ENCODE results near the gene ARID1B. TPM values are rescaled to one million over a fixed set of nuclear protein-coding genes. Genes with fewer than 3 reads are reported as not detected.
"Not testable (repeated sequence)": the region's sequence is repeated elsewhere in the genome, so short reads cannot be mapped to it uniquely, and the experiment has no call there.

ARID1B gene
- polyA plus RNA-seq, 5 donors: 76.6 to 100 (median 83.2) TPM

DNA sequence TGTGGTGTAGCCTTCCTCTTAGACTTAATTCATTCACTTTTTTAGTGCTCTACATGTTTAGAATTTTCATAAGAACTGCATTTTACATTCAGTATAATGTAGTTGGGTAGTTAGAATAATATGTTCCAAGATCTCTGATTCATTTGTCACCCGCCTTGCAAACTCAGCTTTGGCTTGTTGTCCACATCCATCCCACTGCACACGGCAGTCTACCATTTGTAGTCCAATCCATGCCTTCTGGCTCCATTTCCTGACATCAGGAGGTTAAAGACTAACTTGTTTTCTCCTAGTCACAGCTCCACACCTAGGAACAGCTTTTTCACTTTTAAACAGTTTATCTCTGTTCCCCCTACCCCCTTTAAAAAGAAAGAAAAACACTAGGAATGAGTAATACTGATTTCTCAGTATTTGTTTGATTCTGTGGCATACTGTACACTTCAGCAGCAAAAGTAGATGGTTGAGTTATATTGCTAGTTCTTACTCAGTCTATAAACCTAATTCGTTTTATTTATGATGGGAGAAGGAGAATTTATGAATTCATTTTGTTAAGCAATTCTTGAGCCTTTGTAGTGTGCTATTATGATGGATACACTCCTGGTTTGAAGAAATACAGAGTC lies 180.9 kb downstream of the ARID1B start:
- no peak for DNase-seq

DNA sequence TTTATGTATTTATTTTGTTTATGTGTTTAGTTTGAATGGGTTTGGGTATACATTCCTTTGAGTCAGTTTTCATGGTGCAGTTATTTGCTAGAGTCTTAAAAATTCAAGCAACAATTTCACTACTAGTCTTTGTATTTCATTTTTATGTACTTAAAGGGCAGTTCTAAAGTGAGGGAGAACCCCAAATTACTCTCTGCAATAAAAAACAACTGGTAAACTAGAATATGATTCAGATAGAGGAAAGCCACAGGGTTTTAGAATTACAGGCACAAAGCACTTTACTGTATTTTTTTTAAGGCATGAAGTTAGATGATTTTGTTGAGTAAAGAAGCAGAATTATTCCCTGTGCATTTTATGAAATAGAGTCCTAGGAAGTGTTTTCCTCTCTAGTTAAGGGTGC lies 183.3 kb downstream of the ARID1B start:
- DNase-seq: no peak

DNA sequence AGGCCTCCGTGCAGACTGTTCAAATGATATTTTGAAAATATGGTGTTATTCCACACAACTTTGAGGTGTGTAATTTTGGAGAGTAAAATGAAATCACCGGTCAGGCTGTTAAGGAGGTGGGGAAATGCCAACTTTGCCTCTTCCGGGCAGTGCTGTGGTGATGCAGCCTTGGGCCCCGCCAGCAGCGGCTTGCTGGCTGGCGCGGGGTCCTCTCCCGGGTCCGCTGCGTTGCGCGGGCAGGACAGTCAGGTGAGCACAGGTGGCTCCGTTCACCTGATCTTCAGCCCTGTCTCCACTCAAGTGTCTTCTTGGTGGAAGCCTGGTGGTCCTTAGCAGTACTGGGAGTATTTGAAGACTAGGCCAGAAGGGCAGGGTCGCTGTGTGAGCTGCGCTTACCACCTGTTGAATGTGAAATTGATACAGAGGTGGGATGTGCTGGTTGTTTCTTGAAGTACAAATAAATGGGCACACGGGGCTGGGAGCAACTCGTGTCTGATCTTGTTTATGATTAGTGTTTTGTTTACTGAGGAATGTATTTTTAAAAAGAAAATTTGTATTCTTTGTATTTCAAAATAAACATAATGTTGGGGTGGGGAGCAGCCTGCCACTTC lies 184.2 kb downstream of the ARID1B start:
- DNase-seq: no peak

DNA sequence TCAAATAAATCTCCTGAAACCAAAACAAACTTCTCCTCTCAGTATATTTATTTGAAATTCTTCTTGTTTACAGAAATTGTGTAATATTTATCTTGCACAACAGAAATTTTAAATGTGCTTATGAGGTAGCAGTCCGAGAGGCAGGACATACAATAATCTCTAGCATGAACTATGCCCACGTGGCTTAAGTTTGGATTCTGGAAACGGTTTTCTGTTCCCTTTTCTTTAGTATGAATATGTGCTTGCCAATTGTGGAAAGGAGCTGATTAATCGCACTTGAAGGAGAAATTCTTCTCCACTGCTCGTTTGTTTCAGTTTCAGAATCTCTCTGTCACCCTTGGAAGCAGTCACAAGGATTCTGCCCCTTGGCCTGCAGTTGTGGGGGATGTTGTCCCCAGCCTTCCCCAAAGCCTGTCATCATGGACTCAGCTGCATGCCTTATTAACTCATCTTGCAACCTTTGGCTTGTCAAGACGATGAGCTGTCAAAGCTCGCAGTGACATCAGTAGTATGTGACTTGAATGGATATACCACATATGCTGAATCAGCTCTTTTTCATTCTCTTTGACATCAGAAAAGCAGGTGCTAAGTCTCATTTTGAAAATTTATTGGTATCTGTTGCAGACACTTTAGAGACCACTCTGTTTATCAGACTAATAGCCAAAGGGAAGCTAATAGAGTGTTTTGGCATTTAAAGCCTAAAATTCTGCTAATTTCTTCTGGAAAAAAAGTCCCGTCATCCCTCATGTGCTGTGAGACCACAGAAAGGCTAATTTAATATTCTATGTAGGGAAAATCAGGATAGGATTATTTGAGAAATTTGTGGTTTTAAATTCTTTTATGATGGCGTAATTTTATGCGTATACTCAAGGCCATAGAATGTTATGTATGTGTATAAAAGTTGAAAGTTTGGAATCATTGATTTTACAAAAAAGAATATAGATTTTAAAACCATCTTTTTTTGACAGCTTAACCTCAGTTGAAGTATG lies 186.8 kb downstream of the ARID1B start:
- peak; percentile 71 to 78 for DNase-seq

DNA sequence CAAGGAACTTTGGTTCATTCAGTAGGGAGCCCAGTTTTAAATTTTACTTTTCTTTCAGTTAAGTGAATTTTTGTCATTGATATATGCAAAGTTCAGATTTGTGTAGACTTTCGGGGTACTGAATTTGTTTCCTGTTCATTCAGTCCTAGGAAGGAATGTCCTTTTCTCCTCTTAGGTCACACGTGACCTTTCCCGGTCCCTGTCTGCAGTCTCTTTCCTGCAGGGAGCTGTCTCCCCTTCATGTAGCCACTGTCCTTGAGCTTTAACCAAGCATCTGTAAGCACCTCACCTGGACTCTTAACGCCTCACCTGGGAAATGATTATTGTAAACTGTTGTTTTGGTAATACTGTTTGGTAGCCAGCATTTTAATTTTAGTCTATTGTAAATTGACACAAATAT lies 190.7 kb downstream of the ARID1B start:
- DNase-seq: no peak

DNA sequence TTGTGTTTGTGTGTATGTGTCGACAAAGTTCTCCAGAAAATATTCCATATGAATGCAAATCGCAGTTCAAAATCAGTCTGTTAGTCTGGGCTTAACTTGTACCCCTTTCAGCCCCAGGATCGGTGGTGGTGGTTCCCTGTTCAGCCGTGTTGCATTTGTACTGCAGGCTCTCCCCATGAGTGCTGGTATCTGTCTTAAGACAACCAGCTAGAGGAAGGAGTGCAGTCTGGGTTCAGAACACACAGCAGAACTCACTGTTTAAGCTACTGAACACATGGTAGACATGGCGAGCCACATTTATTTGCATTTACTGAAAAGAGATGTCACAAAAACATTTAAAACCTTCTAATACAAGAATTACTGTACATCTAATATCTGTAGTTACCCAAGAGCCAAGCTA lies 192.1 kb downstream of the ARID1B start:
- DNase-seq: no peak

DNA sequence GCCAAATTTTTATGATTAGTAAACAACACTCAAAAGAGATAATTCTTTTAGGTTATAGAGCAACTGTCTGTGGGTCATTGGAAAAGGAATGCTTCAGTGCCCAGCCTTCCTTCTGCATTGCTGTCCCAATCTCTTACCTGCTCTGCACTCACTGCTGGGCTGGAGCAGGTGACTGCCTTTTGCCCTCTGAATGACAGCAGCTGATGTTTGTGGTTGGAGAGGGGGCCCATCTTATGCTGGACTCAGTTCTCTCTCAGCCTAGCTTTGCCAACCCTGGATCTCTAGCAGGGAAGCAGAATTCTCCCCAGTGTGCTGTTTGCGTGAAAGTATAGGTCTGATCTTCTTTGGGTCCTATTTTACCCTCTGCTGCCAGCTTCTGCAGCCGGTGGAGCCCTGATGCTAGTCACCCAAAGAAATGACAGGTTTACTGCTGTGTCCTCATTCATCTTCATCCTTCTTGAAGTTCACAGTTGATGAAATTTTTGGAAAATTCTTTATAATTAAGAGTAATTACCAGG lies 193.5 kb downstream of the ARID1B start:
- no peak for DNase-seq

DNA sequence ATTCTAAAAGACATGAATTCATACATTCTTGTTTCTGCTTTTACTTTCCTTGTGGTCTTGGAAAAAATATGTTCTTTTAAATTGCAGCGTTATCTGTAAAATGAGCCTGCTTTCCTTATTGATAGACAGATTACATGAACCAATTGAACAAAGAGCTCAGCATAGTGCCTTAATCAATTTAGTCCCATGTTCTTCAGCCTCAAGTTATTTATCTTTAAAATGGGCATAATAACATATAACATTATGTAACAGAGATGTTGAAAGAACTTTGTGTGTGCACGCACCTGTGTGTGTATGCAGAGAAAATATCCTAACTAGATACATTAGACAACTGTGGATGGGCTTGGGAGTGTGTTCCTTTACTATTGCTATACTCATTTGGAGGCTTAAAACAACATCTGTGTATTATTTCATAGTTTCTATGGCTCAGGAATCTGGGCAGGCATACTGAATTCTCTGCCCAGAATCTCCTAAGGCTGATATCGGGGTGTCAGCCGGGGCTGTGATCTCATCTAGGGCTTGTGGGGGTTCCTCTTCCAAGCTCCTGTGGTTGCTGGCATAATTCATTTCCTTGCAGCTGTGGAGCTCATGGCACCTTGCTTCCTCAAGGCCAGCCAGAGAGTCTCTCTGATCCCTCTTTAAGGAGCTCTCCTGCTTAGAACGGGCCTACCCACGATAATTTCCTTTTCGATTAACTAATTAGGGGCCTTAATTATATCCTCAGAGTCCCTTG lies 194.1 kb downstream of the ARID1B start:
- no peak for DNase-seq

DNA sequence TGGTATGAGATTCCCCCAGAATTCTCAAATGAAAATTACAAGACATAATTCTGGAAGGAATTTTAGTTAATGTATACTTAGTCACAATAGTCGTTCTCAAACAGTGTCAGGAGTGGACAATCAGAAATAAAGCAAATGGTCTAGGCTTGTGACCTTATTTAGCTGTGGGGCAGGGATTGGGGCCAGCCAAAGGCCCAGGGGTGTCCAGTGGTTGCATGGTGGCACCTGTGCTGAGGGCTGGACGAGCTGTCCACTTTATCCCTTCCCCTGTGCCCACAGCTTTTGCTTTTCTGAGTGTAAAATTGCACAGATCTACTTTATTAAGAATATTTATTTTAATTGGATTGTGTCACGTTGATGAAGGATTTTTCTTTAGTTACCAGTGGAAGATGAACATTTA lies 195.0 kb downstream of the ARID1B start:
- DNase-seq: no peak

DNA sequence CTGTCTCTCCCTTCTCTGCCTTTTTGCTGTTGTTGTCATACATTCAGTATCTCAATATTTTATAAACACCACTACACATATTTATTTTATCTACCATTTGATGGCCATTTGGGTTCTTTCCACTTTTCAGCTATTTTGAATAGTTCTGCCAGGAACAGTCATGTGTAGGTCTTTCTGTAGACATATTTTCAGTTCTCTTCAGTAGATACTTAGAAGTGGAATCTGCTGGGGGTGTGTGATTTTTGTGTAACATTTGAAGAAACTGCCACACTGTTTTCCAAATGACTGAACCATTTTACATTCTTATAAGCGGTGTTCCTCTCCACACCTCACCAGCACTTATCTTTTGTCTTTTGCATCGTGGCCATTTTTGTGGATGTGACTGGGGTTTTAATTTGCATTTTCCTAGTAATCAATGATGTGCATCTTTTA lies 197.7 kb downstream of the ARID1B start:
- DNase-seq: no peak

DNA sequence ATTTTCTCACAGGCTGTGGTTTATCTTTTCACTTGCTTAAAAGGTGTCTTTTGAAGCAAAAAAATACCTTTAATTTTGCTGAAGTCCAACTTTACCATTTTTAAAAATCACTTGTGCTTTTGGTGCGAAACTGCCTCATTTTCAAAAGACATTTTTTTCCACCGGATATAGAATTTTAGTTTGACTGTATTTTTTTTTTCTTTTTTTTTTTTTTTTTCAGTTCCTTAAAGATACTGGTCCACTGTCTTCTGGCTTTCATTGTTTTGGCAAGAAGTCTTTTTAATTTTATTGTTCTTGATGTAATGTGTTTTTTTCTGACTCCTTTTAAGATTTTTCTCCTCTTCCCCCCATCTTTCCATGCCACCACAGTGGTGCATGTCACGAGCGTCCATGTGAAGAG lies 198.2 kb downstream of the ARID1B start:
- DNase-seq: no peak

DNA sequence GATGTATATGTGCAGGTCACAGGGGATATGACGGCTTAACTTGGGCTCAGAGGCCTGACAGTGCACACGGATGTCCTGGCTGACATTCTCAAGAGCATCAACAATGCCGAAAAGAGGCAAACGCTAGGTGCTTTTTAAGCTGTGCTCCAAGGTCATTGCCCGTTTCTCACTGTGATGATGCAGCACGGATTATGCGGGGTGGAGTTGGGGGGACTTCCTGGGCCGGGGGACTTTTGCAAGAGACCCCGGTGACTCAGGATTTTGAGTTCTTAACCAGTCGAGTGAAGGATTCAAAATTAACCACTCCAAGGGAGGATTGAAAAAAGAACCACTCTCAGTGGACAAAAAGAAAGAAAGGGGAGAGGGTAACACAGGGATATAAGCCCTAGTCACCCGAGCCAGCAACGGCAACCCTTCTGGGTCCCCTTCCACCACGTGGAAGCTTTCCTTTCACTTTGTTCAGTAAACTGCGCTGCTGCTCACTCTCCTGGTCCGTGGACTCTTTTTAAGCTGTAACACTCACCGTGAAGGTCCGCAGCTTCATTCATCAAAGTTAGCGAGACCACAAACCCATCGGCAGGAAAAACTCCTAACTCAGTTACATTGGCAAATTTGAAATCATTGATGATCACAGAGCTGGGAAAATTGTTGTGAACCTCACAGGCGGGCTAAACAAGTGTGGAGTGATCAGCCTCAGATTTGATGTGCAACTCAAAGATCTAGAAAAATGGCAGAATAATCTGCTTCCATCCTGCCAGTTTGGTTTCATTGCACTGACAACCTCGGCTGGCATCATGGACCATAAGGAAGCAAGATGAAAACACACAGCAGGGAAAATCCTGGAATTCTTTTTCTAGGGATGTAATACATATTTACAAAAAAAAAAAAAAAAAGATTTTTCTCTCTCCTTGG lies 199.3 kb downstream of the ARID1B start:
- no peak for DNase-seq

DNA sequence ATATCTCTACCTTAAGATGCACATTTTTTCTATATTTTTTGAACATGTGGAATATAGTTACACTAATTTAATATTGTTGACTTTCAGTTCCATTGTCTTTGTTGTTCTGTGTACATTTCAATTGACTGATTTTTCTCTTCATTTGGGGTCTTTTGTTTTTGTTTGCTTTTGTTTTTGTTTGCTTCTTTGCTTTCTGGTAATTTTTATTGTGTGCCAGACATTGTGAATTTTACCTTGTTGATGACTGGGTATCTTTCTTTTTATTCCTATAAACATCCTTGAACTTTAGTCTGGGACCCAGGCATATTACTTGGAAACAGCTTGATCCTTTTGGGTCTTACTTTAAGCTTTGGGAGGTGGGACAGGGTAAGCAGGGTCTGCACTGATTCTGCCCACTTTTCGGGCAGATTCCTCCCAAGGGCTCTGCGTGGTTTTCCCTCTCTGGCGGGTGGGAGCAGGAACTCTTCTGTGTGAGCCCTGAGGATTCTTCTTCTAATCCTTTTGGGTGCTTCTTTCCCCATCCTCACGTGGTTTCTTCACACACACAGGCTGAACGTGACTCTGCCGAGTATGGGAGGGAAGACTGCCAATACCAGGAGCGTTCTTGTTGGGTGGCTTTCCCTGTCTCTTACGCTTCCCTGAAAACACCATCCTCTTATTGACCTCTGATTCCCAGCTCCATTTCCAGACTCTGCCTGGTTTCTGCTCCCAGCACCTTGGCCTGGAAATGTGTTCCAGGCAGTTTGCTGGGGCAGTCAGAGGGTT lies 200.5 kb downstream of the ARID1B start:
- DNase-seq: no peak

DNA sequence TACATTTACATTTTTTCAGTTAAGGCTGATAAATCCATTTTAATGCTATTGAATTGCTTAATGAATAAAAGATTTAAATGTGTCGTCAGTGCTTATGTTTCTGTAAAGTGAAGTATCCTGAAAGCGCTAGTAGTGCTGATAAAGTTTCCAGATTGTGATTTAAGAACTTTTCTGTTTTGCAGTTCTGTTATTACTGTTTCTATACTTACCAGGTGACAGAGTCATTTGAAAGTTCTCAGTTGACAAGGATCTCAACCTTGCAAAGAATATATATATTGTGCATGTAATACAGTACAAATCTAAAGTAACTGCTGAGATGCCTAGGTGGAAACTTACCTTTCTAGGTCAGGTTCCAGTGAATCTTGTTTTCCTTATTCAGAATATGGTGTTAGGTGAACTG lies 201.8 kb downstream of the ARID1B start:
- no peak for DNase-seq

DNA sequence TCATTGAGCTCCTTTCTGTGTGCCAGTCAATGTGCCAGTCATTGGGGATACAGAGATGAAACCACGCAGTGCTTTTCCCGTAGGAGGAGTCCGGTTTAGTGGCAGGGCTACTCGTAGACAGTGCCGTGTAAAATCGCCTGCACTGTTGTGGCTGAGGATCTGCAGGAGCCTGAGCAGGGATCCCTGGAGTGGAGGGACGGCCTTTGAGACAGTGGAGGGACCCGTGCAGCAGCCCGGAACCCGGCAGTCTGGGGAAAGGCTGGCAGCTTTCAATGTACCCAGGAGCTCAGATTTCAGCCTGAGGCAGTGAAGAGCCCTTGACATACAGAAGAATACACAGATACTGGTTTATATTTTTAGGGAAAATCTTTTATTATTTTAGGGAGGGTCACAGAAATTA lies 203.3 kb downstream of the ARID1B start:
- no peak for DNase-seq

DNA sequence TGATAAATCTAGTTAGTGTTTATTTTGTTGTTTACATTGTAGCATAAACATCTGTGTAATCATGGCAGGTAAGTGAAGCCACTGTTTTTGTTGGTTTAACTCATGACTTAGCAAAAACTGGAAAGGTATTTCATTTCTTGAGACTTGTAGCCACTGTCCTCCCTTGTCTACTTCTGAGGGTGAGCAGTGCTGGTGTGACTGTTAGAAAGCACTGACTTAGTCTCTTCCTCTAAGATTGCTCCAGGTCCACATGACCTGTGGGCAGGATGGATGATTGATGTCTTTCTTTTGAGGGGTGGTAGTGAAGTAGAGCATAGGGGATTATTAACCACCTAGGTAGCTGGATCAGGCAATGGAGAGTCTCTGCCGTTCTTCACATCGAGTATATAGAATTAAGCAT lies 203.8 kb downstream of the ARID1B start:
- no peak for DNase-seq

DNA sequence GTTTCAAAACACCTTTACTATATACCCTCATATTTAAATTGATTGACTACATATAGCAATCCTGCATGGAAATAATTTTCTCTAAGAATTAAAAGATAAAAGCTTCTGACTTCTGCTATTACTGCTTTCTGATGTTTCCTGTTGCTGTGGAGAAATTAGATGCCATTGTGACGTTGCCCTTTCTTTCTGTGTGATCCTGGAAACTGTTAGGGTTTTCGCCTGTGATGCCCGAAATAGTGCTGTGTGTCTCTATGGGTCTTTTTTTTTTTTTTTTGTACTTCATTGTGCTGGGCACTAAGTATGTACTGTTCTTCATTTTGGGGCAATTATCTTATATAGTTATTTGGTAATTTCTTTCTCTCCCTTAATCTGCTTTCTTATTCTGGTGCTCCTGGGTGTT lies 205.0 kb downstream of the ARID1B start:
- DNase-seq: no peak

DNA sequence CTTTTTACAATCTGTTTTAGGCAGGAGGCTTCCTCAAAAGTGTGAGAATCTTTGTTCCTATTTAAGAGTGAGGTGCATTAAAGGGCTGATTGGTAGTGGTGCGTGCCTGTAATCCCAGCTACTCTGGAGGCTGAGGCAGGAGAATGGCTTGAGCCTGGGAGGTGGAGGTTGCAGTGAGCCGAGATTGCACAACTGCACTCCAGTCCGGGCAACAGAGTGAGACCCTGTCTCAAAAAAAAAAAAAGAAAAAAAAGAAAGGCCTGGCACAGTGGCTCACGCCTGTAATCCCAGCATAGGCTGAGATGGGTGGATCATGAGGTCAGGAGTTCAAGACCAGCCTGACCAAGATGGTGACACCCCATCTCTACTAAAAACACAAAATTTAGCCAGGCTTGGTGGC lies 205.7 kb downstream of the ARID1B start:
- not testable (repeated sequence) for DNase-seq

DNA sequence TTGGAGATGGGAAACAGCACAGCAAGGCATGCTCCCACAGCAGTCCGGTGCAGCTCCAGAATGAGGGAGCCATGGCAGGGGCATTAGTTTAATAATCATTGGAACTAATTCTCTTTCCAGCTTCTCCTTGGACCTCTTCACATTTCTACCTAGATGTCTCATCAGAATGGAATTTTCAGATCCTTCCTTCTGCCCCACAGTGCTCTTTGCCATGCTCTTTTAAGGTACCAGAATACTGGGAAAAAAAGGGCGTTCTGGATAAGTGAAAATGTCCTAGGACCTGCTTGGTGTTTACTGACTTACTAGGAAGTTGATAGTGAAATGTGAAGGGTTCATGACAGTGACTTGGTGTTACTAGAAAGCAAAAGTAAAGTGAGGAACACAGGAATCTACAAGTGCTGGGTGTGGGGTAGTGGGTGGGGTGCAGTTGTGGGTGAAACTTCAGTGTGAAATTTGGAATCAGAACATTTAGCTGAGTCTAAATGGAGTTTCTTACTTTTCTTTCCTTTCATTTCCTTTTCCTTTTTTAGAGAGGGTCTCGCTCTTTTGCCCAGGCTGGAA lies 207.1 kb downstream of the ARID1B start:
- no peak for DNase-seq

DNA sequence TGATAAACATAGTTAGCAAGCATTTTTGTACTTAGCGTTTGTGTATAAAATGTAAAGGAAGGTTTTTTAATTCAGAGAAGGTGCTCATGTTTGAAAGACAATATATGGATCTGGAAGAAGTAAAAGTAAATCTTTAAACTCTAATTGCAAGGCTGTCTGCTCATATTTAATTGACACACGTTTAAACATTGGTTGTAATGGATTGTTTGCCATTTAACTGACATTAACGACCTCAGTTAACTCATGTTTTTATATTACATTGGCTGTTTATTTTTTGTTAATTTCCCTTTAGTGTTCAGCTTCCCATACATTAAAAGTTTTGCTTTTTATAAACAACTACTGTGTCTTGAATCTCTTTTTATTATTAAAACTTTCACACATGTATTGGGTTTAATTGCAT lies 208.1 kb downstream of the ARID1B start:
- no peak for DNase-seq

All from right lung (tissue), 5 donors.